ENCODE results near the gene RAB5B.

GRCh38 chr12:55925870-55926737 lies 47.8 kb upstream of the RAB5B start:
- TF ChIP-seq TAF1 (IDR thresholded peaks at IDR 0.05; ENCODE audit: borderline replicate concordance, low read depth, low read length) (no peak), POLR2A (IDR thresholded peaks at IDR 0.05; ENCODE audit: low read depth, low read length) (no peak)

Data from GM12892 (cell line).